ENCODE data around the gene CEMP1.
A peak's percentile ranks its signal among the peaks of the same experiment; 100 is the strongest.

The CEMP1 gene

GRCh38 chr16:2492292-2492691 is 38.9 kb downstream of the CEMP1 start:
- ATAC-seq (no peak), DNase-seq (no peak)
- H3K27me3 Mint-ChIP-seq: no peaks in the 10 kb centered on the region
- H3K9me3 Mint-ChIP-seq: no peaks in the 10 kb centered on the region
- H3K36me3 Mint-ChIP-seq (ENCODE audit: low read depth): no peaks in the 10 kb centered on the region
- peaks cover 10% of the 10 kb centered on the region for H3K4me1 Mint-ChIP-seq
- no peak overlapping the region for H3K27ac Mint-ChIP-seq
- H3K4me3 Mint-ChIP-seq: no peak overlapping the region

DNA sequence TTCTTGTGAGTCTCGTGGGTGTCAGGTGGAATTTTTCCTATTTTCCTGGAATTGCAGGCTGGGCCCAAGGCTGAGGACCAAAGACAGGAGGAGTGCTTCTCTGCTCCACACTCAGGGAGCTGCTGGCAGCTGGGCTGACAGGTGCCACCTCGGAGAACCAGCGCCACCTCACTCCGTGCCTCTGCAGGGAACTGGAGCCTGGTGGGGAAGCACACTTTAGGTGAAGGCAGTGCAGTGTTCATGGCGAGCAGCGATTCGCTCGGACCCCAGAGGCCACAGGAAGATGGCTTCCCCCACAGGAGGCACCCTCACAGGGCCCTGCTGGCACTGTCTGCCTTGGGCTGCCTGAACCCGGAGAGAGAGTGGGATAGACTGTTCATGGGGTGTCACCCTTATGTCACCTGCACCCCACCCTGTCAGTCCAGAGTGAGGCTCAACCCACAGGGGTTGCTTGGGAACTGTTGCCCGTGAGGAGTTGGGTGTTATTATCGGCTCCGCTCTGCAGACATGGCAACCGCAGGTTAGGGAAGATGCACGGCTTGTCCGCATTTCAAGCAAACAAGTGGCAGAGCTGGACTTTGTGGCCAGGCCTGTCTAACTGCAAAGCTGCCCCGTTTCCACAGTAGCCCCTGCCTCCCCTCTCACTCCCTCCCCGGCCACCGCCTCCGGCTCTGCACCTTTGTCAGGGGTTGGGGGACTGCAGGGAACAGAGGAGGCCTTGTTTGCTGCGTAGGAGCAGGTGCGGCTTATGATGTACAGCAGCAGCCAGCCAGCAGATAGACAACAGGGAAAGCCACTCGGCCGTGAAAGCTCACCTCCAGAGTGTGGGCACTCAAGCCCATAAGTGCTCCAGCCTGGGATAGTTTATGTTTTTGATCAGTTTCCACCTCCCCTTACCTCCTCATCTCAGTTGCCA is 40.8 kb downstream of the CEMP1 start:
- Mint-ChIP-seq H3K36me3 (ENCODE audit: low read depth) (no peaks in the 10 kb centered on the region), H3K27ac (no peak overlapping the region), H3K4me1 (peaks cover 18% of the 10 kb centered on the region), H3K9me3 (no peaks in the 10 kb centered on the region), H3K4me3 (no peak overlapping the region), H3K27me3 (no peaks in the 10 kb centered on the region)
- DNase-seq: no peak
- ATAC-seq: no peak

DNA sequence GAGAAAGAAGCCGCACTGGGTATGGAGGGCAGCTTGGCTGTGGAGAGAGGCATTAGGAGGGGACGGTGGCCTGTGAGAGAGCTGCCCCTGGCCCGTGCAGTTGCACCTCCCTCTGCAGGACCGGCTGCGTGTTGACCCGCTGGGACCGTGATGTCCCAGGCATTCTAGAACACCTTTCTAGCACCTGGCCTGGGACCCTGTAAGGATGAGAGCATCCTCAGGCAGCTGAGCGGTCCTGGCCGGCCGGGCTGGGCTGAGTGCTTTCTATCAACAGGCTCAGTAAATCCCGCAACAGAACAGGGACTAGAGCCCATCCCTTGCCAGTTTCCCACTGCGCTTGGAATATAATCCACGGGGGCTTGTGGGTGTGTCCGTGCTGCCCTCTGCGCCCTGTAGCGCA is 41.6 kb downstream of the CEMP1 start:
- Mint-ChIP-seq H3K27me3 (no peaks in the 10 kb centered on the region), H3K27ac (no peak overlapping the region), H3K36me3 (ENCODE audit: low read depth) (no peaks in the 10 kb centered on the region), H3K4me1 (peaks cover 18% of the 10 kb centered on the region), H3K4me3 (no peak overlapping the region), H3K9me3 (no peaks in the 10 kb centered on the region)
- no peak for ATAC-seq
- DNase-seq: no peak

DNA sequence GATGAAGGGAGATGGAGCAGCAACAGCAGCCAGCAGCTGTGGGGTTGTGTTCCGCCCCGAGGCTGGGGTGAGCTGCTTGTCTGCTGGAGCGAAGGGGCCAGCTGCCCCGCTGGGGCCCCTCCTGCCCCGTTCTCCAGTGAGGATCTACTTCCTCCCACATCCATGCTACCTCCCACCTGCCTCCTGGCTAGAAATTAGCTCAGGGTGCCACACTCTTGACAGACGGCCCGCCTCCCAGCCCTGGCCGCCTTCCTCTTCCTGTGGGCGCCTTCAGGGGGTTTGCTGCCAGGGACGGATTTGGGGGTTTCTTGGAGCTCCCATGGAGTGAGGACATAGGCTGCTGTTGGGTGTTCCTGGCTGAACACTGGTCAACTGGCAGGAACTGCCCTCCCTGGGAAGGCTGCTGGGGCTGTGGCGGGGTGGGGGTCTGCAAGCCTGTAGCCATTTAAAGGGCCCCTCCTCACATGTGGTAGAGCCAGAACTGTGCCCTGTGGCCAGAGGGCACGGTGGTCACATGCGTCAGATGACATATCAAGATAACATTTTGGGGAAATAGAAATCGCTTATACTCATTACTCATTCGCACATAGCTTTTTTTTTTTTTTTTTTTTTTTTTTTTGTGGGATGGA is 43.2 kb downstream of the CEMP1 start:
- H3K36me3 Mint-ChIP-seq (ENCODE audit: low read depth): no peaks in the 10 kb centered on the region
- no peak overlapping the region for H3K27ac Mint-ChIP-seq
- H3K9me3 Mint-ChIP-seq: no peaks in the 10 kb centered on the region
- ATAC-seq (no peak), DNase-seq (no peak)
- H3K4me1 Mint-ChIP-seq: peaks cover 18% of the 10 kb centered on the region
- H3K4me3 Mint-ChIP-seq: no peak overlapping the region
- no peaks in the 10 kb centered on the region for H3K27me3 Mint-ChIP-seq

DNA sequence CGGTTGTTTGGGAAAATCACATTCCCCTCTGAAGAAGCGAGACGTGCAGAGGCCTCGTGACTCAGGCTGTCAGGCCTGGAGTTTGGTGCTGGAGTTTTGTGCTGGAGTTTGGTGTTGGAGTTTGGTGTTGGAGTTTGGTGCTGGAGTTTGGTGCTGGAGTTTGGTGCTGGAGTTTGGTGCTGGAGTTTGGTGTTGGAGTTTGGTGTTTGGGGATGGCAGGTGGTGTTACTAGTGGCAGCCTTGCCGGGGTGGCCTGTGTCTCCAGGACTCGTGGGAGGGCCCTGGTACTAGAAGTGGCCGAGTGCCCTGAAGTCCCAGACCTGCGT is 43.7 kb downstream of the CEMP1 start:
- H3K9me3 Mint-ChIP-seq: no peaks in the 10 kb centered on the region
- H3K27ac Mint-ChIP-seq: peak overlapping the region; percentile 46
- H3K36me3 Mint-ChIP-seq (ENCODE audit: low read depth): no peaks in the 10 kb centered on the region
- DNase-seq (no peak), ATAC-seq (no peak)
- peak overlapping the region; percentile 54 for H3K4me3 Mint-ChIP-seq
- H3K4me1 Mint-ChIP-seq: peaks cover 18% of the 10 kb centered on the region
- H3K27me3 Mint-ChIP-seq: no peaks in the 10 kb centered on the region

- H3K27ac Mint-ChIP-seq: peak overlapping the region; percentile 46
- H3K36me3 Mint-ChIP-seq (ENCODE audit: low read depth): no peaks in the 10 kb centered on the region
- no peaks in the 10 kb centered on the region for H3K27me3 Mint-ChIP-seq
- H3K4me3 Mint-ChIP-seq: peak overlapping the region; percentile 54
- H3K9me3 Mint-ChIP-seq: no peaks in the 10 kb centered on the region
- peaks cover 18% of the 10 kb centered on the region for H3K4me1 Mint-ChIP-seq
- ATAC-seq (peak; percentile 94), DNase-seq (peak; percentile 77)
Observed at GRCh38 chr16:2486645-2487516, 44.3 kb downstream of the CEMP1 start.

GRCh38 chr16:2485811-2486507 is 45.2 kb downstream of the CEMP1 start:
- H3K9me3 Mint-ChIP-seq: no peaks in the 10 kb centered on the region
- H3K27me3 Mint-ChIP-seq: no peaks in the 10 kb centered on the region
- H3K27ac Mint-ChIP-seq: no peak overlapping the region
- H3K4me1 Mint-ChIP-seq: peaks cover 18% of the 10 kb centered on the region
- no peak overlapping the region for H3K4me3 Mint-ChIP-seq
- no peak for DNase-seq
- no peaks in the 10 kb centered on the region for H3K36me3 Mint-ChIP-seq (ENCODE audit: low read depth)
- no peak for ATAC-seq

DNA sequence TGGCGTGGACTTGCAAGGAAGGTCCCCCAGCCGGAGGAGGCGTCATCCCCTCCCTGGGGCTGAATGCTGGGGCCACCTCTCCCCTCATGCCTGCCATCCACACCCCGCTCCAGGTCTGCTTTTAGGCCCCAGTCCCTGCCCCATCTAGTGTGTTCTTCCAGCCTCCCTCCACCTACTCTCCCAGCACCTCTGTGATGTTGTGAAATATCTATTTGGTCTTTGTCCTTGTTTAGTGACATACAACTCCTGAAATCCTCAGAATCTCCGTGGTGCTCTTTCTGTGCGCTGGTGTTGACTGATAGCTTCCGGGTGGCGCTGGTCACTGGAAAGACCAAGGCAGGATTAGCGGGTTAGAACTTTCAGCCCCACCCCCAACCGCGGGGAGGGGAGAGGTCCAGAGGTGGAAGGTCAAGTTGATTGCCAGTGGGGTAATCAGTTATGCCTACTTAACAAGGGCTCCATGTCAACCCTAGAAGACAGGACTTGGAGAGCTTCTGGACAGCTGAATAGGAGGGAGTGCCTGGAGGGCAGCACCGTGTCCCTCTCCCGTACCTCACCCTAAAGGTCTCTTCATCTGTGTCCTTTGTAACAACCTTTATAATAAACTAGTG is 46.2 kb downstream of the CEMP1 start:
- Mint-ChIP-seq H3K27ac (no peak overlapping the region), H3K9me3 (no peaks in the 10 kb centered on the region), H3K36me3 (ENCODE audit: low read depth) (no peaks in the 10 kb centered on the region), H3K4me1 (peaks cover 18% of the 10 kb centered on the region), H3K4me3 (no peak overlapping the region), H3K27me3 (no peaks in the 10 kb centered on the region)
- ATAC-seq (no peak), DNase-seq (no peak)

- Mint-ChIP-seq H3K4me3 (no peak overlapping the region), H3K9me3 (no peaks in the 10 kb centered on the region), H3K4me1 (peaks cover 18% of the 10 kb centered on the region), H3K27me3 (no peaks in the 10 kb centered on the region), H3K36me3 (ENCODE audit: low read depth) (no peaks in the 10 kb centered on the region), H3K27ac (no peak overlapping the region)
- DNase-seq (no peak), ATAC-seq (no peak)
Observed at GRCh38 chr16:2483939-2484897, 47.0 kb downstream of the CEMP1 start.

GRCh38 chr16:2482708-2483534 is 48.3 kb downstream of the CEMP1 start:
- DNase-seq (no peak), ATAC-seq (no peak)
- H3K4me3 Mint-ChIP-seq: no peak overlapping the region
- peaks cover 14% of the 10 kb centered on the region for H3K4me1 Mint-ChIP-seq
- H3K9me3 Mint-ChIP-seq: no peaks in the 10 kb centered on the region
- H3K27ac Mint-ChIP-seq: no peak overlapping the region
- H3K36me3 Mint-ChIP-seq (ENCODE audit: low read depth): no peaks in the 10 kb centered on the region
- H3K27me3 Mint-ChIP-seq: no peaks in the 10 kb centered on the region

DNA sequence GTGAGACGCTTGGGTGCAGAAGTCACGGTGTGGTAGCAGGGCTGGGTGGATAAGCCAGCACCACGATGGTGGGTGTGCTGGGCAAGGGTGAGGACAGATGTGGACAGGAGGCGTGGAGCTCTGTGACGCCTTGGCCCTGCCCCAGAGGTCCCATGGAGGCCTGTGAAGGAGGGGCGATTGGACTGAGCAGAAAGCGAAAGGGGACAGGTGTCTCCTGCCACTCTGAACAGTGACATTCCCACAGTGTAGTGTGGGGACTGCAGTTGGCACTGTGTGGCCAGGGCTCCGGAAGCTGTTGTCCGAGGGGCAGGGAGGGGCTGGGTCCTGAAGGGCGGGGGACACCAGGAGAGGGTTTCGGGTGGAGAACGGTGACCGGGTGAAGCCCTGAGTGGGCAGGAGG is 49.0 kb downstream of the CEMP1 start:
- DNase-seq (no peak), ATAC-seq (no peak)
- no peaks in the 10 kb centered on the region for H3K36me3 Mint-ChIP-seq (ENCODE audit: low read depth)
- no peaks in the 10 kb centered on the region for H3K27me3 Mint-ChIP-seq
- H3K27ac Mint-ChIP-seq: no peak overlapping the region
- H3K4me3 Mint-ChIP-seq: no peak overlapping the region
- no peaks in the 10 kb centered on the region for H3K9me3 Mint-ChIP-seq
- peaks cover 8% of the 10 kb centered on the region for H3K4me1 Mint-ChIP-seq

DNA sequence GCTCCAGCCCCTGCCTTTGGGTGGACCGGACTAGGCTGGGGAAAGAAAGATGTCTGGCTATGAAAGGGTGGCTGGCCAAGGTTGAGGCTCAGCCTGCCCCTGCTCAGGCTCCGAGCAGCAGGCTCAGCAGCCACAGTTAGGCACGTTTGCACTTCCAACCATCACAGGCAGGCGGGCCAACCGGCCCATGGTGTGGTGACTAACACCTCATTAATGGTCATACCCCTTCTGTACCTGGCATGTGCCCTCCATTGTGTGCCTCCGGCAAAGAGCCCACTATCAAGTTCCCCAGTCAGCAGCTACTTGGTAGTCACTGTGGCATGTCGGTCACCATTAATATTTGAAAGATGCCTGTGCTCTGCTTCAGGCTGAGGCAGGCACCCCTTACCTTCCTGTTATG is 49.5 kb downstream of the CEMP1 start:
- H3K36me3 Mint-ChIP-seq (ENCODE audit: low read depth): no peaks in the 10 kb centered on the region
- no peak overlapping the region for H3K4me3 Mint-ChIP-seq
- H3K9me3 Mint-ChIP-seq: no peaks in the 10 kb centered on the region
- H3K27ac Mint-ChIP-seq: no peak overlapping the region
- ATAC-seq: no peak
- peaks cover 2% of the 10 kb centered on the region for H3K4me1 Mint-ChIP-seq
- no peak for DNase-seq
- no peaks in the 10 kb centered on the region for H3K27me3 Mint-ChIP-seq
